Right lobe of liver (tissue), 6 donors: ENCODE results near the gene TUB. TPM values are rescaled to one million over a fixed set of nuclear protein-coding genes. Genes with fewer than 3 reads are reported as not detected.

Experiments used
- ATAC-seq, 4 donors: fragments of 200-7000 bp; cut with Tn5 transposase; one replicate each; pipeline ENCODE4 v1.9.1; 2020; ENCODE audit warnings: mild to moderate bottlenecking in 4 of 4, moderate library complexity in 4 of 4
- DNase-seq, 3 donors: peaks; one replicate each; pipeline ENCODE4 v3.0.0-alpha.2; 2020
- H3K27ac ChIP-seq, 3 donors: fragments of 200-600 bp; one replicate each; pipeline ENCODE4 v1.8.0; 2022
- H3K27me3 ChIP-seq, 2 donors: fragments of 200-600 bp; one replicate each; pipeline ENCODE4 v1.8.0; 2022
- H3K36me3 ChIP-seq, 4 donors: fragments of 200-600 bp; sonication (generic) in 1 of 4; one replicate each; pipeline versions ENCODE4 v1.5.1 to v1.8.0; 2017 to 2022; ENCODE audit warnings: control low read depth in 1 of 4
- H3K4me1 ChIP-seq, 4 donors: fragments of 200-600 bp; sonication (generic) in 1 of 4; one replicate each; pipeline versions ENCODE4 v1.5.1 to v1.8.0; 2017 to 2022; ENCODE audit warnings: control low read depth in 1 of 4
- H3K4me3 ChIP-seq, 3 donors: fragments of 200-600 bp; one replicate each; pipeline ENCODE4 v1.8.0; 2022
- H3K9me3 ChIP-seq, 4 donors: fragments of 200-600 bp; sonication (generic) in 1 of 4; one replicate each; pipeline versions ENCODE4 v1.5.1 to v1.8.0; 2017 to 2022; ENCODE audit warnings: control low read depth in 1 of 4
- POLR2A ChIP-seq: fragments of 450-650 bp; IDR thresholded peaks from one replicate; pipeline ENCODE4 v1.6.1; 2017; ENCODE audit warnings: antibody characterized with exemption, mild to moderate bottlenecking
- WGBS: methylation state at CpG from one replicate; pipeline ENCODE4 v1.1.6; 2018; ENCODE audit warnings: low coverage, low lambda C conversion rate; ENCODE audit not compliant: insufficient coverage; ENCODE audit errors: missing lambda C conversion rate; 5-methylcytosine and 5-hydroxymethylcytosine counted together
- intact Hi-C, 2 donors: fragments of 100-400 bp; cut with DNase I; formaldehyde crosslinking; loops; one replicate each; pipeline versions ENCODE4 v1.11.2 to v1.14.1; 2022
- long read RNA-seq: library from polyadenylated mRNA; unstranded; transcript quantifications from one replicate; pipeline ENCODE4 v2.0.0, GENCODE V29; 2019
- total RNA-seq, 6 experiments: library from RNA; depleted of rRNA in 2 of 6; stranded (reverse); fragments of >200 nt in 2 of 6; fragmentation: NEBNext Ultra II Directional in 3 of 6; extraction: Animal tissue kit (Norgen Biotek cat#: 25700) in 3 of 6; gene quantifications; one replicate each; pipeline versions ENCODE4 v1.1.0 to v1.2.4, GENCODE V29; 2016 to 2023
- TF ChIP-seq, protein P1 (sequence below), 4 donors: fragments of 200-600 bp in 3 of 4; fragments of 450-650 bp in 1 of 4; IDR thresholded peaks; one replicate each; pipeline versions ENCODE4 v1.5.1 to v1.8.0; 2016 to 2022; ENCODE audit warnings: antibody characterized with exemption in 4 of 4, mild to moderate bottlenecking in 2 of 4
- donor health status: DM: no; HTN: yes; CAD: no.
- donor health status: DM: no; HTN: no; CAD: no.
- donor health status: DM: no; HTN: no; CAD: no.
- donor health status: DM: no; HTN: yes; CAD: no.
- donor health status: DM: no; HTN: yes; CAD: no.

Gene TUB, protein sequence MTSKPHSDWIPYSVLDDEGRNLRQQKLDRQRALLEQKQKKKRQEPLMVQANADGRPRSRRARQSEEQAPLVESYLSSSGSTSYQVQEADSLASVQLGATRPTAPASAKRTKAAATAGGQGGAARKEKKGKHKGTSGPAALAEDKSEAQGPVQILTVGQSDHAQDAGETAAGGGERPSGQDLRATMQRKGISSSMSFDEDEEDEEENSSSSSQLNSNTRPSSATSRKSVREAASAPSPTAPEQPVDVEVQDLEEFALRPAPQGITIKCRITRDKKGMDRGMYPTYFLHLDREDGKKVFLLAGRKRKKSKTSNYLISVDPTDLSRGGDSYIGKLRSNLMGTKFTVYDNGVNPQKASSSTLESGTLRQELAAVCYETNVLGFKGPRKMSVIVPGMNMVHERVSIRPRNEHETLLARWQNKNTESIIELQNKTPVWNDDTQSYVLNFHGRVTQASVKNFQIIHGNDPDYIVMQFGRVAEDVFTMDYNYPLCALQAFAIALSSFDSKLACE
- total RNA-seq = 1 to 10 TPM in 2 of 6 experiments, under 1 TPM in 4; 0.42 to 3.1 (median 0.89) TPM
- long read RNA-seq = 0 reads

DNA sequence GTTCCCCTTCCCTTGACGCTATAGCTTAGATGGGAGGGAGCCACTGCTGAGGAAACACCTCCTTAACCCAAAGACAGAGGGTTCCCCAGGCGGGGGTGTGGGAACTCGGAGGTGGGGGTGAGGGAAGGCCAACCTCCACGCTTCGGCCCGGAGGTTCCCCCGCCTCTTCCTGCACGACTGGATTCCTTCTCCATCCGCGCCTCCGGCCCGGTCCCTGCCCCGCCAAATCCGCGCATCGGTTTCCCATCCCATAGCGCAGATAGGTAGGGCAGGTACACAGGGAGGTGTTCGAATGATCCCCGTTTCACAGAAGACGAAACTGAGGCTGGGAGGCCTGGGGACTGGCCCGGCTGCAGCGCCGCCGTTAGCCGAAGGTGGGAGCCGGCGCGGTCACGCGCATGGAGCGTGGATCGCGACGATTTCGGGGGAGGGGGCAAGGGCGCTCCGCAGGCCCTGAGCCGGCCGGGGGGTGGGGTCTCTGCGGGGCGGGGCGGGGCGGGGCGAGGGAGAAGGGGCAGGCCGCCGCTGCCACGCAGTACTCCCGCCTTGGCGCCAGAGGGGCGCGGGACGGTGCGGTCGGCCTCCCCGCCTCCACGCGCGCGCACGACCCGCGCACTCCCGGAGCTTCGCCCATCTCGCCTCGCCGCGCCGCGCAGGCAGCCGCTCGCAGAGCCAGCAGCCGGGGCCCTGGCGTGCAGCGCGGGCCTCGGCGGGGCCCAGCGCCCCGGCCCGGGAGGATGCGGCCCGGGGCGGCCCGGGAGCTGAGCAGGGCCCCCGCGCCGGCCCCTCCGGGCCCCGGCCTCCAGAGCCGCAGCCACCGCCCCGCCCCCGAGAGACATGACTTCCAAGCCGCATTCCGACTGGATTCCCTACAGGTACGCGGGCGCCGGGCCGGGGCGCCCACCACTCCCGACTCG lies at the start of gene TUB:
TUB (plus strand) TSS at position 538 of the 917 bp plus-strand sequence; CDS start at position 838, 300 bp downstream.
- H3K27ac ChIP-seq = no peak within 1 kb of the TSS
- peak within 1 kb of the TSS; percentile 32 to 45 (median 39) for H3K4me3 ChIP-seq
- no peaks in the 10 kb centered on the region for H3K27me3 ChIP-seq

GRCh38 chr11:8031248-8032115 lies 49.5 kb upstream of the TUB start:
- 45% methylated on average over 7 of the region's 32 CpGs for WGBS

More for the DNA sequence above, at the start of gene TUB:
- TF ChIP-seq POLR2A = no peak
- TF ChIP-seq, protein P1, sequence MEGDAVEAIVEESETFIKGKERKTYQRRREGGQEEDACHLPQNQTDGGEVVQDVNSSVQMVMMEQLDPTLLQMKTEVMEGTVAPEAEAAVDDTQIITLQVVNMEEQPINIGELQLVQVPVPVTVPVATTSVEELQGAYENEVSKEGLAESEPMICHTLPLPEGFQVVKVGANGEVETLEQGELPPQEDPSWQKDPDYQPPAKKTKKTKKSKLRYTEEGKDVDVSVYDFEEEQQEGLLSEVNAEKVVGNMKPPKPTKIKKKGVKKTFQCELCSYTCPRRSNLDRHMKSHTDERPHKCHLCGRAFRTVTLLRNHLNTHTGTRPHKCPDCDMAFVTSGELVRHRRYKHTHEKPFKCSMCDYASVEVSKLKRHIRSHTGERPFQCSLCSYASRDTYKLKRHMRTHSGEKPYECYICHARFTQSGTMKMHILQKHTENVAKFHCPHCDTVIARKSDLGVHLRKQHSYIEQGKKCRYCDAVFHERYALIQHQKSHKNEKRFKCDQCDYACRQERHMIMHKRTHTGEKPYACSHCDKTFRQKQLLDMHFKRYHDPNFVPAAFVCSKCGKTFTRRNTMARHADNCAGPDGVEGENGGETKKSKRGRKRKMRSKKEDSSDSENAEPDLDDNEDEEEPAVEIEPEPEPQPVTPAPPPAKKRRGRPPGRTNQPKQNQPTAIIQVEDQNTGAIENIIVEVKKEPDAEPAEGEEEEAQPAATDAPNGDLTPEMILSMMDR (IDR thresholded peaks at IDR 0.05) = no peak
- Histone ChIP-seq H3K9me3 (no peaks in the 10 kb centered on the region), H3K36me3 (no peaks in the 10 kb centered on the region), H3K4me1 (peaks cover 0 to 4% (median 0%) of the 10 kb centered on the region in 4 donors)
- intact Hi-C loops = no loop called here
- ATAC-seq = peak; percentile 39 to 65 (median 59)
- WGBS = 13% methylated on average over 19 of the region's 104 CpGs
- no peak for DNase-seq

DNA sequence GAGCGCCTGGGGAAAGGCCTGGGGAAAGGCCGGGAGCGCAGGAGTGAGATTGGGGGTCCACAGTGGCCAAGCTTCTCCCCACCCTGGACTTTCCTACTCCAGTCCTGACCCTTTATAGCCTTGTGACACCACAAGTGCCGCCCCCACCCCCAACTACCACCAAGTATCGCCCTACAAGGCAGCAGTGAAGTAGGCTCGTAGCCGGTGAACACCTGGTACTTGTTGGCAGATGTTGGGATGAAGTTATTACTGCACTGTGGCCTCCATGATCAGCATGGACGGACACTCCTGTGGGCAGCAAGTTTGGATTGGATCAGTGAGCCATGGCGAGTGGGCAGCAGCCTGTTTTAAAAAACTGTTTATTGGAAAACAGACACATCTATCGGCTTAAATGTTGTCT lies 48.9 kb upstream of the TUB start:
- Histone ChIP-seq H3K27ac (no peak overlapping the region), H3K36me3 (no peaks in the 10 kb centered on the region), H3K27me3 (no peaks in the 10 kb centered on the region), H3K4me3 (no peak overlapping the region), H3K4me1 (no peaks in the 10 kb centered on the region), H3K9me3 (no peaks in the 10 kb centered on the region)
- TF ChIP-seq, protein P1 (IDR thresholded peaks at IDR 0.05) = no peak
- no peak for TF ChIP-seq POLR2A
- no CpG with 5 or more reads among the region's 10 CpGs for WGBS
- DNase-seq (no peak), ATAC-seq (no peak)
- intact Hi-C loops = loop anchor here in 1 of 2 donors (5.0 kb wide), 1 partner anchor 65 kb away; no protein-coding TSS in a partner anchor

More at GRCh38 chr11:8031248-8032115, 49.5 kb upstream of the TUB start:
- no peaks in the 10 kb centered on the region for H3K27me3 ChIP-seq
- intact Hi-C loops = loop anchor here in 1 of 2 donors (5.0 kb wide), 1 partner anchor 66 kb away; no protein-coding TSS in a partner anchor
- no peak for TF ChIP-seq POLR2A
- TF ChIP-seq, protein P1 (IDR thresholded peaks at IDR 0.05) = no peak
- ATAC-seq (no peak), DNase-seq (no peak)
- no peak overlapping the region for H3K27ac ChIP-seq
- H3K4me3 ChIP-seq = no peak overlapping the region
- H3K36me3 ChIP-seq = no peaks in the 10 kb centered on the region
- H3K4me1 ChIP-seq = no peaks in the 10 kb centered on the region
- no peaks in the 10 kb centered on the region for H3K9me3 ChIP-seq
